A673 (cell line): ENCODE results near the gene IQGAP2. TPM values are rescaled to one million over a fixed set of nuclear protein-coding genes. Genes with fewer than 3 reads are reported as not detected.

ENCODE experiments used
- BruUV-seq: library from RNA; stranded (reverse); fragments of 400-500 nt; replicated peaks from 2 replicates; lab custom pipeline; 2021; lab: Mats Ljungman, UMichigan
- CTCF ChIA-PET: fragments of 300-600 bp; sonication (Branson Sonifier 250); formaldehyde crosslinking; loops from one replicate; lab custom pipeline; 2022; ENCODE audit warnings: antibody characterized with exemption; lab: Charles Lee
- POLR2A ChIA-PET: fragments of 300-600 bp; sonication (Branson Sonifier 250); formaldehyde crosslinking; loops from one replicate; lab custom pipeline; 2022; ENCODE audit warnings: antibody characterized with exemption; ENCODE audit not compliant: low non-redundant PET; lab: Charles Lee
- DNase-seq: peaks from one replicate; pipeline ENCODE4 v3.0.0-alpha.2; 2015; ENCODE audit warnings: low spot score
- H3K27ac ChIP-seq: fragments of 200-600 bp; sonication (generic); 2 replicates; pipeline ENCODE4 v1.5.1; 2016; ENCODE audit warnings: mixed run types, low read depth, mild to moderate bottlenecking, mixed read lengths, antibody characterized with exemption, low read length; ENCODE audit not compliant: poor library complexity, severe bottlenecking
- H3K27me3 ChIP-seq: fragments of 200-600 bp; sonication (generic); replicated peaks from 2 replicates; pipeline ENCODE4 v1.6.1; 2017; ENCODE audit warnings: mixed run types, low read depth, mild to moderate bottlenecking, mixed read lengths, antibody characterized with exemption, low read length; ENCODE audit not compliant: insufficient read depth, poor library complexity
- H3K36me3 ChIP-seq: fragments of 200-600 bp; sonication (generic); 2 replicates; pipeline ENCODE4 v1.6.1; 2016; ENCODE audit warnings: mixed run types, mild to moderate bottlenecking, mixed read lengths, antibody characterized with exemption, low read length; ENCODE audit not compliant: insufficient read depth, poor library complexity, severe bottlenecking
- H3K4me1 ChIP-seq: fragments of 200-600 bp; sonication (generic); 2 replicates; pipeline ENCODE4 v1.6.1; 2017; ENCODE audit warnings: mixed run types, mild to moderate bottlenecking, mixed read lengths, antibody characterized with exemption, low read length; ENCODE audit not compliant: insufficient read depth, poor library complexity, severe bottlenecking
- H3K4me3 ChIP-seq: fragments of 200-600 bp; sonication (generic); 2 replicates; pipeline ENCODE4 v1.5.1; 2016; ENCODE audit warnings: low read depth, mixed run types, mild to moderate bottlenecking, mixed read lengths, low read length; ENCODE audit not compliant: poor library complexity, severe bottlenecking
- H3K9me3 ChIP-seq: fragments of 200-600 bp; sonication (generic); 2 replicates; pipeline ENCODE4 v1.6.1; 2016; ENCODE audit warnings: mixed run types, low read depth, mild to moderate bottlenecking, mixed read lengths, antibody characterized with exemption, low read length; ENCODE audit not compliant: poor library complexity, severe bottlenecking
- CTCF ChIP-seq: fragments of 300-800, 200-600 bp; sonication (generic); conservative IDR thresholded peaks from 2 replicates; pipeline ENCODE4 v1.5.1; 2017; ENCODE audit warnings: low read depth, mild to moderate bottlenecking, antibody characterized with exemption, low read length, moderate library complexity, mixed read lengths
- EZH2 ChIP-seq: fragments of 200-600 bp; sonication (generic); IDR thresholded peaks from 2 replicates; pipeline ENCODE4 v1.6.1; 2017; ENCODE audit warnings: borderline replicate concordance, low read depth, mild to moderate bottlenecking, mixed read lengths, antibody characterized with exemption, low read length; ENCODE audit not compliant: poor library complexity, severe bottlenecking
- intact Hi-C: fragments of 100-400 bp; cut with micrococcal nuclease; formaldehyde crosslinking; loops from one replicate; pipeline ENCODE4 v1.10.0; 2022; ENCODE audit not compliant: unreplicated experiment
- total RNA-seq: library from RNA; stranded (reverse); gene quantifications from 2 replicates; pipeline ENCODE4 v1.2.3, GENCODE V29; 2021

The IQGAP2 gene
- total RNA-seq, 1 experiment from 2014 or later = 26.8 TPM

GRCh38 chr5:76561959-76562358, 158.9 kb downstream of the IQGAP2 start:
- POLR2A ChIA-PET = no interaction called here
- Histone ChIP-seq H3K4me3 (no peak overlapping the region), H3K9me3 (no peaks in the 10 kb centered on the region), H3K27me3 (no peaks in the 10 kb centered on the region), H3K4me1 (no peaks in the 10 kb centered on the region), H3K27ac (no peak overlapping the region), H3K36me3 (no peaks in the 10 kb centered on the region)
- intact Hi-C loops = no loop called here
- TF ChIP-seq CTCF (no peak), EZH2 (no peak)
- no TSS peak for BruUV-seq
- no peak for DNase-seq
- CTCF ChIA-PET = no interaction called here

DNA sequence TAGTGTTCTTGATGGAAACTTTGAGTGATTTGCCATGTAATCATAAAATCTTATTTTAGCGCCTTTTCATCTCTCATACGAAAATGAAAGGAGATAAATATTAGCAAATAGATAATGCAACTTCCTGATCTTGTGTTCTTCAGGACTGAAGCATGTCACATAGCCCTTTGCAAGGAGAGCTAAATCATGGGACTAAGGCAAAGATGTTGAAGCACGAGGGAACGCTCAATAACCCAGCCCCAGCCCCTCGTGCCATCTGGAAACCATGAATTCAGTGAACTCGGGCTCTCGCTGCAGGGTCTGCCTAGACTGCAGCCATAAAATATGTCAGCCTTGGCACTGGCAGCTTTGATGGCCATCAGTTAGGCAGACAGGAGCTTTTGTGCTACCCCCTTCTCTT, 161.9 kb downstream of the IQGAP2 start:
- DNase-seq = no peak
- H3K36me3 ChIP-seq = no peaks in the 10 kb centered on the region
- no peak overlapping the region for H3K27ac ChIP-seq
- H3K9me3 ChIP-seq = no peaks in the 10 kb centered on the region
- H3K4me1 ChIP-seq = no peaks in the 10 kb centered on the region
- TF ChIP-seq CTCF (no peak), EZH2 (no peak)
- CTCF ChIA-PET = no interaction called here
- intact Hi-C loops = no loop called here
- POLR2A ChIA-PET = no interaction called here
- BruUV-seq = no TSS peak
- H3K4me3 ChIP-seq = no peak overlapping the region
- no peaks in the 10 kb centered on the region for H3K27me3 ChIP-seq

- H3K4me1 ChIP-seq = no peaks in the 10 kb centered on the region
- intact Hi-C loops = no loop called here
- no peak overlapping the region for H3K4me3 ChIP-seq
- ChIA-PET POLR2A (no interaction called here), CTCF (interaction anchor here (0.6 kb wide), 1 partner anchor 167 kb away, joined by 3 read pairs; no protein-coding TSS in a partner anchor)
- no peaks in the 10 kb centered on the region for H3K9me3 ChIP-seq
- H3K27me3 ChIP-seq = no peaks in the 10 kb centered on the region
- no peak overlapping the region for H3K27ac ChIP-seq
- H3K36me3 ChIP-seq = no peaks in the 10 kb centered on the region
- TF ChIP-seq EZH2 (no peak), CTCF (no peak)
- no peak for DNase-seq
- BruUV-seq = no TSS peak
Observed at GRCh38 chr5:76570153-76570552, 167.1 kb downstream of the IQGAP2 start.
